GOT3 (cell line): ENCODE measurements around the gene C3orf22.

Experiments used
- DNase-seq: peaks from one replicate; lab custom pipeline; 2025; ENCODE audit warnings: mixed read lengths; lab: John Stamatoyannopoulos, UW

C3orf22 gene

GRCh38 chr3:126527455-126528211 is 31.1 kb downstream of the C3orf22 start:
- DNase-seq: no peak

GRCh38 chr3:126527006-126527405 is 31.7 kb downstream of the C3orf22 start:
- DNase-seq: no peak

- DNase-seq: no peak
Observed at GRCh38 chr3:126526668-126527005, 32.1 kb downstream of the C3orf22 start.

- DNase-seq: no peak
Observed at GRCh38 chr3:126525853-126526667, 32.7 kb downstream of the C3orf22 start.

GRCh38 chr3:126525091-126525852 is 33.5 kb downstream of the C3orf22 start:
- DNase-seq: no peak

- no peak for DNase-seq
Observed at GRCh38 chr3:126524429-126524988, 34.2 kb downstream of the C3orf22 start.

GRCh38 chr3:126523745-126524428 is 34.8 kb downstream of the C3orf22 start, which contains the start of gene CHST13:
Gene CHST13 (plus strand): TSS chr3:126524155. CDS start chr3:126524333, 178 bp downstream.
- no peak for DNase-seq

- DNase-seq: no peak
Observed at GRCh38 chr3:126522363-126522788, 36.4 kb downstream of the C3orf22 start.

- DNase-seq: no peak
Observed at GRCh38 chr3:126521122-126521891, 37.4 kb downstream of the C3orf22 start.

GRCh38 chr3:126519506-126520455 is 39.0 kb downstream of the C3orf22 start:
- DNase-seq: no peak

GRCh38 chr3:126518779-126519177 is 40.0 kb downstream of the C3orf22 start:
- DNase-seq: no peak

GRCh38 chr3:126517986-126518778 is 40.5 kb downstream of the C3orf22 start:
- no peak for DNase-seq

GRCh38 chr3:126517291-126517951 is 41.3 kb downstream of the C3orf22 start, which contains the start of gene UROC1:
Gene UROC1 (minus strand): TSS chr3:126517773. CDS start chr3:126517719, 54 bp downstream.
- DNase-seq: no peak

- no peak for DNase-seq
Observed at GRCh38 chr3:126516936-126517290, 41.8 kb downstream of the C3orf22 start.

GRCh38 chr3:126516152-126516935 is 42.4 kb downstream of the C3orf22 start:
- DNase-seq: no peak

GRCh38 chr3:126515066-126515706 is 43.5 kb downstream of the C3orf22 start:
- DNase-seq: no peak

- DNase-seq: no peak
Observed at GRCh38 chr3:126514161-126514560, 44.6 kb downstream of the C3orf22 start.
